GM19043 (cell line): ENCODE results near the gene TMEM270.
"Not testable (repeated sequence)": the region's sequence is repeated elsewhere in the genome, so short reads cannot be mapped to it uniquely, and the experiment has no call there.

Source experiments
- ATAC-seq: cut with Tn5 transposase; IDR thresholded peaks from one replicate; pipeline ENCODE4 v1.9.1; 2021; ENCODE audit warnings: low read depth; ENCODE audit not compliant: unreplicated experiment

Gene TMEM270

DNA sequence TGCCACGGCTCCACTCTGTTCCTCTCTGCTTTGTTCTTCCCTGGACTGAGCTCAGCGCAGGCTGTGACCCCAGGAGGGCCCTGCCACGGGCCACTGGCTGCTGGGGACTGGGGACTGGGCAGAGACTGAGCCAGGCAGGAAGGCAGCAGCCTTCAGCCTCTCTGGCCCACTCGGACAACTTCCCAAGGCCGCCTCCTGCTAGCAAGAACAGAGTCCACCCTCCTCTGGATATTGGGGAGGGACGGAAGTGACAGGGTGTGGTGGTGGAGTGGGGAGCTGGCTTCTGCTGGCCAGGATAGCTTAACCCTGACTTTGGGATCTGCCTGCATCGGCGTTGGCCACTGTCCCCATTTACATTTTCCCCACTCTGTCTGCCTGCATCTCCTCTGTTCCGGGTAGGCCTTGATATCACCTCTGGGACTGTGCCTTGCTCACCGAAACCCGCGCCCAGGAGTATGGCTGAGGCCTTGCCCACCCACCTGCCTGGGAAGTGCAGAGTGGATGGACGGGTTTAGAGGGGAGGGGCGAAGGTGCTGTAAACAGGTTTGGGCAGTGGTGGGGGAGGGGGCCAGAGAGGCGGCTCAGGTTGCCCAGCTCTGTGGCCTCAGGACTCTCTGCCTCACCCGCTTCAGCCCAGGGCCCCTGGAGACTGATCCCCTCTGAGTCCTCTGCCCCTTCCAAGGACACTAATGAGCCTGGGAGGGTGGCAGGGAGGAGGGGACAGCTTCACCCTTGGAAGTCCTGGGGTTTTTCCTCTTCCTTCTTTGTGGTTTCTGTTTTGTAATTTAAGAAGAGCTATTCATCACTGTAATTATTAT, 28.9 kb upstream of the TMEM270 start:
- no peak for ATAC-seq

DNA sequence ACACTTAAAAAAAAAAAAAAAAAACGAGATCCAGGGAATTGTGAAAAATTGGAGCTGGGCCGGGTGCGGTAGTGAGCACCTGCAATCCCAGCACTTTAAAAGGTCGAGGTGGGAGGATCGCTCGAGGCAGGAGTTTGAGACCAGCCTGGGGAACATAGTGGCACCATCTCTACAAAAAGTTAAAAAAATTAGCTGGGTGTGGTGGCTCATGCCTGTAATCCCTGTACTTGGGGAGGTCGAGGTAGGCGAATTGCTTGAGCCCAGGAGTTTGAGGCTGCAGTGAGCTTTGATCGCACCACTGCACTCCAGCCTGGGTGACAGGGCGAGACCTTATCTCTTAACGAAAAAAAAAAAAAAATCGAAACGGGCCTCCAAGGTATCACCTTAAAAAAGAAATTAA, 28.2 kb upstream of the TMEM270 start:
- no peak for ATAC-seq

DNA sequence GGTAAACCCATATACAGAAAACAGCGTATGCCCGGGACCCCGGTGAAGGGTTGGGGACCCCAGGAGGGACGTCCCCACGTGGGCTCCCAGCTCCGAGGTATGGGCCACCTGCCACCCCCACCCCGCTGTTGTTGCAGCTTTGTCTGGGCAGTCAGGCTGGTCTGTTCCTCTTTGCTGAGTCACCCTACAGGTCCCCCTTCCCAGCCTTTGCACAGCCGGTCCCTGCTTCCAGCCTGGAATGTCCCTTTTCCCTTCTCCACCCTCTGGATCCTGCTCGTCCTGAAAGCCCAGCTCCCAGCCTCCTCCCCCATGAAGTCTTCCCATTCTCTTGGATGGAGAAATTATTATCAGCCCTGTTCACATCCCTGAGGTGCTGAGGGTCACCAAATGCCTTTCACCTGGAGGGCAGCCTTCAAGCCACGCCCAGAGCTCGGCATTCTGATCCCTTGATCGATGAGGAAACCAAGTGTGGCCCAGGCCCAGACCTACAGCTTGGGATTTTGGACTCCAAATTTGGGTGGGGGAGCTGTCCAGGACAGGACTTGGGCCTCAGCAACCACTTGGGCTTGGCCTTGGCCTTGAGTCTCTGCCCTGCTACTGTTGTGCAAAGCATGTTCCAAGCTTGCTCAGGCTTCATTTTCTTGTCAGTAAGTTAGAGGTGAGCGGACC, 27.6 kb upstream of the TMEM270 start:
- ATAC-seq = no peak

DNA sequence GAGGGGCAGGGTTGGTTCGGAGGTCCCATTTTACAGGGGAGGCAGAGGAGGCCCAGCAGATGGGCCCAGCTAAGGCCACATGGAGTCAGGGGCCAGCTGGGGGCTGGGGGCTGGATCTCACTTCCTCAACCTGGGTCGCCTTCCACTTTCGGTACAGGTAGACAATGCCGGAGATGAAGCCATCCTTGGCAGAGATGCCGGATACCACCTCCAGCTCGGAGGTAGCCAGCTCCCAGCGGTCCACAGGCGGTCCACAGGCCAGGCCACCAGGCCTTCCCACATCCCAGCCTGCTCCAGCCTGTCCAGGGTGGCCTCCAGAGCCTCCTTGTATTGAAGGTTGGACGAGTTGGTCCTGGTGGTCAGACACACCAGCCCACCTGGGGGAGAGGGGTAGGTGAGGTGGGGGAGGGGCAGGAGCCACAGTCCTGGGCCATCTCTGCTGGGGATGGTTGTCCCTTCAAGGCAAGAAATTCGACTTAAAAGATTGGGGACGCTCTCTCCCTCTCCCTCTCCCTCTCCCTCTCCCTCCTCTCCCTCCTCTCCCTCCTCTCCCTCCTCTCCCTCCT, 26.2 kb upstream of the TMEM270 start:
- ATAC-seq = no peak

DNA sequence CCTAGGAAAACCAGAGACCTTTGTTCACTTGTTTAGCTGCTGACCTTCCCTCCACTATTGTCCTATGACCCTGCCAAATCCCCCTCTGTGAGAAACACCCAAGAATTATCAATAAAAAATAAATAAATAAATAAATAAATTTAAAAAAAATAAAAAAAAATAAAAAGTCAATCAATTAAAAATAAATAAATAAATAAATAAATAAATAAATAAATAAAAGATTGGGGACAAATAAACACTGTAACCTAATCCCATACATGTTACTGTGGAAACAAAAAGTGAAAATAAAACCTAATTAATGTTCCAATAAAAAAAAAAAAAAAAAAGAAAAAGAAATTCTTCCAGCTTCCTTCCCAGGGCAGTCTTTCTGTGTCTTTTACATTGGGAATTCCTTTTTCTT, 23.8 kb upstream of the TMEM270 start:
- not testable (repeated sequence) for ATAC-seq

DNA sequence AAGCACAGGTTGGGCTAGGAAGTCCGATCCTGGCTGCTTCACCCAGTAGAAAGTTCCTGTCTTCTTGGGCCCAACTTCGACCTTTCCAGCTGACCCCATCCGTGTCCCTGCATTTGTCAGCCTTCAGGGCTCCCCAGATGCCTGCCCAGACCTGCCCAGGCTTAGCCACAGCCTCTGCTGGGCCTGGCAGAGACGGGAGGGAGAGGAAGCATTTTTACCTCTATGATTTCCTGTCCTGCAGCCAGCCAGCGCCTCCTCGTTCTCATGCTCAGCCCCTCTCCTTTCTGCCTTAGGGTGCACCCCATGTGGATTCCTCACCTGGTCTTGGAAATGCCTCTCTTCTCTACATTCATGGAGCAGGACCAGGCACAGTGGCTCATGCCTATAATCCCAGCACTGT, 22.3 kb upstream of the TMEM270 start:
- no peak for ATAC-seq

DNA sequence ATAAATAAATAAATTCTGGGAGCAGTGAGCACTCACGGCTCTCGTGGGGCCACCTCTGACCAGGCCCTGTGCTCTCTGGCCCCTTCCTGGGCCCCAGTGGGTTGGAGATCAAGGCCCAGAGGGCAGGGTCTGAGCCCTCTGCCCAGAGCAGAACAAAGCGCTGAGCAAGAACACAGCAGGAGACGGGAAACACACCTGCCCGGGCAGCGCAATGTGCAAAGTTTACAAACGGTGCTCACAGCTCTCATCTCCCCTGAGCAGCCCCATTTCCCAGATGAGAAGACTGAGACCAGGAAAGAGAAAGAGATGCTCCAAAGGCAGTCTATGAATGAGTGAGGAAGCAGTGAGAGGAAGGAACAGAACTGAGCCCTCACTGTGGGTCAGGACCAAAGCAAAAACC, 21.7 kb upstream of the TMEM270 start:
- no peak for ATAC-seq

DNA sequence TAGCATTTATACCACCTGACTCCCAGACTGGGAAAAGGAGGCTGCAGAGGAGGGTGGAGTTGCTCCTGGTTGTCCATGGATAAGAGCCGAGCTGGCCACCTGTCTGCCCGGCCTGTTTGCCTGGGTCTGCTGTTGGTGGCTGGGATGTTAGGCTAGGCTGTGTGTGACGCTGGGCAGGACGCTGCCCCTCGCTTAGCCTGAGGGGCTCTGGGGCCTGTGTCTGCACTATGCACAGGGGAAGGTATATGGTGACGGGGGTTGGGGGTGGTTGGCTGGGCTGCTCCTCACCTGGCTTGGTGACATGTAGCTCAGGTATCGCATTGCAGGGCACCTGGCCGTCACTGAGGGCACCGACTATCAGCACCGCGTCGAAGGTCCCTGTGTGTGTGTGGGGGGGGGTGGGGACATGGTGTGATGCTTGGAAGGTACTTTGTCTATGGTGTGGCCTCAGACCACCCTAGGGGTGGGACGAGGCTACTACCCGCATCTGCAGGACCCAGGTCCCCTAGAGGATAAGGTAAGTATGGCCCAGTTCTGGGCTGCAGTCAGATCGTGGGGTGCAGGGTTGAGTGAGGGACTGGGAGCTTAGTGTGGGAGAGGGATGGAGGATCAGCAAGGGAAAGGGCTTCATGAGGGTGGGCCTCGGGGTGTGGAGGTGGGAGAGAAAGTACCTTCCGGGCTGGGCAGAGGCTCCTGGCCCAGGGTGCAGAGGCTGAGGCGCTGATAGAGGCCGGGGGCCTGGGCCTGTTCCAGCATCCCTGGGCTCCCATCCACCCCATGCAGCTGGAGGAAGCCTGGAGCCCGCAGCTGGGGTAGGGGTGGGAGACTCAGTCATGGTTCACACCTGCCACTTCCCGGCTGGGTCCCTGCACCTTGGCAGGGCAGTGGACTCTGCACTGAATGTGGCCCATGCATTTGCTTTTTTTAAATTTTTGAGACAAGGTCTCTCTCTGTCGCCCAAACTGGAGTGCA, 20.9 kb upstream of the TMEM270 start:
- no peak for ATAC-seq

DNA sequence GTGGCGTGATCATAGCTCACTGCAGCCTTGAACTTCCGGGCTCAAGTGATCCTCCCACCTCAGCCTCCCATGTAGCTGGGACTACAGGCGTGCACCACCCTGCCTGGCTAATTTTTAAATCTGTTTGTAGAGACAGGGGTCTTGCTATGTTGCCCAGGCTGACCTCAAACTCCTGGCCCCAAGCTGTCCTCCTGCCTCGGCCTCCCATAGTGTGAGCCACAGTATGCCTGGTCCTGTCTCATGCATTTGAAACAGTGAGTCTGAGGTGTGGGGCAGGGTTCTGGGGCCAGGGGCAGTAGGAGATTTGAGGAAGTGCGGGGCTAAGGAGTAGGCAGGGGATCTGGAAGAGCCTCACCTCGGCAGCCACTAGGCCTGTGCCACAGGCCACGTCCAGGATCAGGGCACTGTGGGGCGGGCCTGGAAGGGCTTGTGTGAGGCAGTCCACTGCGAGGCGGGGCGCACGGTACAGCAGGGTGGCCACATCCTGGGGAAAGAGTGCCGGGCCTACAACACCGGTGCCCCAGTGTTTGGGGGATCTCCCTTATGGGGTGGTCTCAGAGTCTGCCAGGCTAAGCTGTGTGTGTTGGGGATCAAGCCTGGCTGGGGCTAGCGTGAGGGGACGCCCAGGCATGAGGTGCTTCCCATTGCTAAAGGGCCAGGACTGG, 20.1 kb upstream of the TMEM270 start:
- no peak for ATAC-seq

DNA sequence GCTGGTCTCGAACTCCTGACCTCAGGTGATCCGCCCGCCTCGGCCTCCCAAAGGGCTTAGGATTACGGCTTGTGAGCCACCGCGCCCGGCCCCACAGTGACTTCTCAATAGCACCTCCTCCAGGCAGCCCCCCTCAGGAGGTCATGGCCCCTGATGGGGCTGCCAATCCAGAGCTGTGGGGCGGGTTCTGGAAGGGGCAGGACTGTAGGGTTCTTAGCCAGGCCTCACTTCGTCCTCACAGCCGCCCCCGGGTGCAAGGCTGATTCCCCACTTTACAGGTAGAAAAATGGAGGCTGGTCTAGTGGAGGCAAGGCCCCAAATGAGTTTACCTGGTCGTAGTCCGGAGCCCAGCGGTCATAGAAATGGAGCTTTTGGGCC, 19.3 kb upstream of the TMEM270 start:
- ATAC-seq = no peak

DNA sequence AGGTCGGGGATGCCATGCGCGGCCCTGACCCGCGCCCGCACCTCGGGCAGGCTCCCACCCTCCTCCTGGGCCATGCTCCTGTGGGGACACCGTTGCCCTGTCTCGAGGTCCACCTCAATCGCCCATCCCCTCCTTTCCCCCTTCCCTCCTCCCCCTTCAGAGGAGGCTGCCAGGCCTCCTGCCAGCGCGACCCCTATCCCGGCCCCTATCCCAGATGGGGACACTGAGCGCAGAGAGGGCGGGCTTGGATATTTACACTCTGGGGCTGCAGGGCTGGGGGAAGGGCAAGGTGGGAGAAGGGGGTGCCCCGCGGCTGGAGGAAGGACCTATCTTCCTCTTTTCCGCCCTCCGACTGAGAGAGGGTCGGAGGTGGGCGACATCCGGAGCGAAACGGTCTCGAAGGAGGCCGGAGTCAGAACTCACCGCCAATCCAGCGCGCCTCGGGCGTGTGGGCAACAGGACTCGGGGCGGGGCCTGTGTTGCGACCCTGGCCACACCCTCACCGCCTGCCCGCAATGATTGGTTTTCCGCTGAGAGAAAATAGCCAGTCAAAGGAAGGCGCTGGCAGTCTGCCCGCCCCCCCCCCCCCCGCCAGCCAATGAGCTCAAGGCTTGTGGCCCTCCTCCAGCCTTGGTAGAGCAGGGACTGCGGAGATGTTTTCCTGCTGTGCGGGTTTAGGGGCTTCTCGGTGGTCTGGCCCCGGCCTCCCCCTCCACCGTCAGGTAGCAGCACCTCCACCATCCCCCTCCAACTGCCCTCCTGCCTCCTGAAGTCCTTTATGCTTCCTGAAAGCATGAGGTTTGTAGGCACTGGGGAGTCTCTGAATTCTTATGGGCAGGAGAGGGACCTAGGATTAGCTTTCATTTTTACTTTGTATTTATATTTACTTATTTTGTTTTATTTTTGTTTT, 18.6 kb upstream of the TMEM270 start, which contains the start of gene METTL27:
METTL27 (minus strand) TSS at position 450 of the 910 bp plus-strand sequence; CDS start at position 74, 376 bp downstream.
- peak; percentile 97 for ATAC-seq

DNA sequence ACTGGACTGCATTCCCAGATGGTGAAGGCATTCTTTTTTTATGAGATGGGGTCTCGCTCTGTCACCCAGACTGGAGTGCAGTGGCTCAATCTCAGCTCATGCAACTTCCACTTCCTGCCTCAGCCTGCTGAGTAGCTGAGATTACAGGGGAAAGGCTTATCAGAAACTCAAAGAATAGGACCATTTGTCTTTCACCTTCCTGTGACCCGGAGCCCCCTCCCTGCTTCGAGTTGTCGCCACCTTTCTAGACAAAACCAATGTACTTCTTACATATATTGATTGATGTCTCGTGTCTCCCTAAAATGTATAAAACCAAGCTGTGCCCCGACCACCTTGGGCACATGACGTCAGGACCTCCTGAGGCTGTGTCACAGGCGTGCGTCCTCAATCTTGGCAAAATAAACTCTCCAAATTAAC, 16.8 kb upstream of the TMEM270 start:
- ATAC-seq = no peak

DNA sequence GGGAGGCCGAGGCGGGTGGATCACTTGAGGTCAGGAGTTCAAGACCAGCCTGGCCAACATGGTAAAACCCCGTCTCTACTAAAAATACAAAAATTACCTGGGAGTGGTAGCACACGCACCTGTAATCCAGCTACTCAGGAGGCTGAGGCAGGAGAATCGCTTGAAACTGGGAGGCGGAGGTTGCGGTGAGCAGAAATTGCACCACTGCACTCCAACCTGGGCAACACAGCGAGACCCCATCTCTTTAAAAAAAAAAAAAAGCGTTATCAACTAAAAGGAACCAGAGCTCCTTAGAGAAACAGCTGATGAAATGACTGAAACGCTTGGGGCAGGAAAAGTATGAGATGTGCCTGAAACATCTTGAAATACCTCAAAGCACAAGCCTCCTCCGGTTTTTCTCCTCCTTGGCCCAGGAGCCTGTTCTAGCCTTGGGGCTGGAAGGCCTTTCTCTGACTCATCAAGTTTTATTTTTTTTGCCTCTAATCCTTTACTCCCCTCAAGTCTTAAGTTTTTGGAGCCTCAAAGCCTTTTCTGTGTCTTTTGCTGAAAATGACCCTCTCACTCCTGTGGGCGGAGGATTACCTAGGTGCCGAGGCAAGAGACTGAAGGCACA, 16.0 kb upstream of the TMEM270 start:
- no peak for ATAC-seq

DNA sequence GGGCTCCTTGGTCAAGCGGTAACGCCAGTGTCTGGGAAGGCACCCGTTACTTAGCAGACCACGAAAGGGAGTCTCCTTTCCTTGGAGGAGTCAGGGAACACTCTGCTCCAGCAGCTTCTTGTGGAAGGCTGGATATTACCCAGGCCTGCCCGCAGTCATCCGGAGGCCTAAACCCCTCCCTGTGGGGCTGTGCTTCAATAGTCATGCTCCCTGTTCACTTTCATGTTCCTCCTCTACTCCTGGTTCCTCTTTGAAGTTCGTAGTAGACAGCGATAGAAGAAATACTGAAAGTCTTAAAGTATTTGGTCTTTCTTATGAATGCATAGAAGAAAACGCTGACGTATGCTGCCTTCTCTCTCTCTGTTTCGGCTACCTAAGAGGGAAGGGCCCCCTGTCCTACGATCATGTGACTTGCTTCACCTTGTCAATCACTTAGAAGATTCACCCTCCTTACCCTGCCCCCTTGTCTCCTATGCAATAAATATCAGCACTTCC, 15.2 kb upstream of the TMEM270 start:
- not testable (repeated sequence) for ATAC-seq

DNA sequence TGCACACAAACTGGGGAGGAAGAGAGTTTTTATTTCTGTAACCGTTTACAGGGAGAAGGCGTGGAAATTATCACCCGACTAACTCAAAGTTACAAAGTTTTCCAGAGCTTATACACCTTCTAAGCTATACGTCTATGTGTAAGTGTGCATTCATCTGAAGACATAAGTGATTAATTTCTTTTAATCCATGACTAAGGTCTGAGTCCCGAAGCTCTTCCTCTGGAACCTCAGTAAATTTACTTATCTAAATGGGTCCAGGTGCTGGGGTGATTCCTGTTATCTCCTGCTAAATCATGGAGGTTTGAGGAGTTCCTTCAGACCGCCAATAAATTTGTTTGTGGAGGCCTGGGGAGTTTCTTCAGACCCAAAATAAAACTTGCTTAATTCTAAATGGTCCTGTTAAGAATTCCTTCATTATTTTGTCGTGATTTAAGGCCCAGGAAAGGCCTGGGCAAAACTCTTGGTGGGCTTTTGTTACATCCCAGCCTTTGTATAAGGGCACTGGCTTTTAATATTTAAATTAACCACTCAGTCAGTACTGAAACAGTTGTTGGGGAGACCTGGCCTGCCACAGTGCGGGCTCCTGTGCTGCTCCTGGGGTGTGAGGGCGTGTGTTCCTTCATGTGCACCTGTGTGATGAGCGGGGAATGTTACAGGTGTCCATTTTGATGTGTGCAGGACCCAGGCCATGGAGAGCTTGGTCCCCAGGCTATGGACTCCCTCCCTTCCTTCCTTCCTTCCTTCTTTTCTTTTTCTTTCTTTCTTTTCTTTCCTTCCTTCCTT, 12.8 kb upstream of the TMEM270 start:
- no peak for ATAC-seq

DNA sequence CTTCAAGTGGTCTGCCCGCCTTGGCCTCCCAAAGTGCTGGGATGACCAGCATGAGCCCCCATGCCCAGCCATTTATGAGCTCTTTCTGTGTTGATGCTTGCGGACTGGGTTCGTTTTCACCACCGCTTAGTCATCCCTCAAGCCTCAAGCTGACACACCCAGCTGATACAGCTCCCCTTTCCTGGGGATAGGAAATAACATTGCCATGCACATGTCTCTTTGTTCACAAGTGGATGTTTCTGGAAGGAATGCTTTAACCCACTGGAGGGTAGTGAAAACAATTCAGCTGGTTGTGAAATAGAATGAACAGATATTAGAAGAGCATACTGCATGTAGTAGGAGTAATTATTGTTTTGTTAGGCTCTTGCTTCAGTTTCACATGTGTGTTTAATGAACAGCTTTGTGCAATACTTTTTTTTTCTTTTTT, 10.2 kb upstream of the TMEM270 start:
- no peak for ATAC-seq
